Fibroblast of villous mesenchyme (primary cell): ENCODE results near the gene WDR91. TPM values are rescaled to one million over a fixed set of nuclear protein-coding genes. Genes with fewer than 3 reads are reported as not detected.

Experiments used
- DNase-seq: peaks from one replicate; pipeline ENCODE4 v3.0.0-alpha.2; 2010; ENCODE audit warnings: low read depth
- H3K4me3 ChIP-seq: 2 replicates; pipeline ENCODE4 v1.5.1; 2011; ENCODE audit warnings: low read depth, mild to moderate bottlenecking, low read length
- total RNA-seq: library from RNA; depleted of rRNA; stranded (reverse); fragments of >200 nt; gene quantifications from 2 replicates; pipeline ENCODE4 v1.2.3, GENCODE V29; 2012
- TF ChIP-seq, protein P1 (sequence below): IDR thresholded peaks from 2 replicates; pipeline ENCODE4 v1.5.1; 2012; ENCODE audit warnings: low read depth, mild to moderate bottlenecking, low read length; ENCODE audit not compliant: insufficient read depth

Gene WDR91
- total RNA-seq, 1 donor: 4.3 TPM

DNA sequence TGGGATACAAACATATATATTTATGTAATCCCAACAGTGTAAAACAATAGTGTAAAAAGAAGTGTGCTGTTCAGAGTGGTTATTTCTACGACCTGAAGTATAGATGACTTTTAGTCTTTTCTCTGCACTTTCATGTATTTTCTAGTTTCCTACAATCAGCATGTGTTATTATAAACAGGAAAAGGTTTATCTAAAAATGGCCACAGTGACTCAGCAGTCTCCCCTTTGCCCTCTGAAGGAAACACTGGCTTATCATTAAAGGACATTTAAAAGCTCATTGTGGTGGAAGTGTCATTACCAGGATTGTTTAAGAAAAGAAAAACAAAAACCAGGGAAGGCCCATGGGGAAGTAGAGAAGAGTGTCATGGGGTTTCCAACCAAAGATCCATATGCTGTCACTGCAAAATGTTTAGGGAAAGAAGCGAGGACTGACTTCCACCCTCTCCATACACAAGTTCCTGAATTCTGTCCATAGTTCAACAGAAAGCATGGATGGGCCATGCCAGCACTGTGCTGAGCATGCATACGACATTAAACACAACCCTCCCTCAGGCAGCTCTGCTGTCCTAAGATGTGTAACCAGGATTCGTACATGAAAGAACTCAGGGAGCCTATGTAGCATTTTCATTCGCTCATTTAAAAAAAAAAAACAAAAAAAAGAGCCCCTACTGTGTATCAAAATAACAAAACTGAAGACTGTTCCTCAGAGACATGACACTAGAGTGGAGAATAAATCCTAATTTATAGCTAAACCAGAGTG is 51.0 kb downstream of the WDR91 start:
- peak; percentile 81 for DNase-seq
- H3K4me3 ChIP-seq: no peak overlapping the region
- TF ChIP-seq, protein P1, sequence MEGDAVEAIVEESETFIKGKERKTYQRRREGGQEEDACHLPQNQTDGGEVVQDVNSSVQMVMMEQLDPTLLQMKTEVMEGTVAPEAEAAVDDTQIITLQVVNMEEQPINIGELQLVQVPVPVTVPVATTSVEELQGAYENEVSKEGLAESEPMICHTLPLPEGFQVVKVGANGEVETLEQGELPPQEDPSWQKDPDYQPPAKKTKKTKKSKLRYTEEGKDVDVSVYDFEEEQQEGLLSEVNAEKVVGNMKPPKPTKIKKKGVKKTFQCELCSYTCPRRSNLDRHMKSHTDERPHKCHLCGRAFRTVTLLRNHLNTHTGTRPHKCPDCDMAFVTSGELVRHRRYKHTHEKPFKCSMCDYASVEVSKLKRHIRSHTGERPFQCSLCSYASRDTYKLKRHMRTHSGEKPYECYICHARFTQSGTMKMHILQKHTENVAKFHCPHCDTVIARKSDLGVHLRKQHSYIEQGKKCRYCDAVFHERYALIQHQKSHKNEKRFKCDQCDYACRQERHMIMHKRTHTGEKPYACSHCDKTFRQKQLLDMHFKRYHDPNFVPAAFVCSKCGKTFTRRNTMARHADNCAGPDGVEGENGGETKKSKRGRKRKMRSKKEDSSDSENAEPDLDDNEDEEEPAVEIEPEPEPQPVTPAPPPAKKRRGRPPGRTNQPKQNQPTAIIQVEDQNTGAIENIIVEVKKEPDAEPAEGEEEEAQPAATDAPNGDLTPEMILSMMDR: no peak

DNA sequence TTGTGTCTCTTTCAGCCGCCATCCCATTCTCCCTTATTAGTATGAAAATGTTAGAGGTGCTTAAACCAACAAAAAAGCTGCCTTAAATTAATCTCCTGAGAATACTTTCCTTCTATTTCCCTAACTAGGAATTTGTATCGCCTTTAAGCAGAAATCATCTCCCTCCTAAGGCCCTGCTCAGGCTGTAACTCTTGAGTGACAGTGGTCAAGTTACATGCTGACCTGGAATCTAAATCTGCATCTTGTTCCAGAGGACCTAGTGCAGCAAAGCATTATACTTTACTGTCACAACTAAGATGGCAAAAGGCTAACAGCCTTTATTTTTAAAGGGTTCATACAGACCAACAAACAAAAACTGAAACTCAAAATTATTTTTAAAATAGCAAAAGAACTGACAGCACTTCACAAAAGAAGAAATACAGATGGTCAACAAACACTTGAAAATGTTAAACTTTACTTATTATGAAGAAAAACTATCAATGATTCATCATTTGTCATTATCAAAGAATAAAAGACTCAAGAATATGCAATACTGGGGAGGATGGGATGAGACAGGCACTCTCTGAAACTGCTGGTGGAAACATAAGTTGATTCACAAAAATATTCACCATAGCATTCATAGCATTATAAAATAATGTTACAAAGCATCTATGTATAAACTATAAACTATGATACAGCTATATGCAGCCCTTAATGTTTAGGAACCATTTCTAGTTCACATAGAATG is 51.8 kb downstream of the WDR91 start:
- TF ChIP-seq, protein P1: no peak
- DNase-seq: no peak
- no peak overlapping the region for H3K4me3 ChIP-seq

DNA sequence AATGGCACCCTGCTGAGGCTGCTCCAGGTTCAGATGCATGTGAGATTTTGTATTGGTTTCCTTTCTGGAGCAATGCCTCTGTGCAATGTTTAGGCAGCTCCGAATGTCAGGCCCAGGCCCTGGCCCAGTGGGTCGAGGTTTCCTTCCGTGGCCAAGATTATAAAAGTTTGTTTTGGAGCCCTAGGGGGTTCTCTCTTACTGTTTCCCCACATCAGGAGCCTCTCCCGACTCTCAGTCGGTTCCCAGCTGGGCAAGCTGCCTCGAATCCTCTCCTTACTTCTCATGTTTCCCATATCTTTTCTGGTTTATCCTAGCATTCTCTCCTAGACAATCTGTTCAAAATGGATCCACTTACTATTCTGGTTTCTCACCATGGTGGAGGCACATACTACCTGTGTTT is 52.5 kb downstream of the WDR91 start:
- TF ChIP-seq, protein P1: no peak
- no peak for DNase-seq
- no peak overlapping the region for H3K4me3 ChIP-seq

DNA sequence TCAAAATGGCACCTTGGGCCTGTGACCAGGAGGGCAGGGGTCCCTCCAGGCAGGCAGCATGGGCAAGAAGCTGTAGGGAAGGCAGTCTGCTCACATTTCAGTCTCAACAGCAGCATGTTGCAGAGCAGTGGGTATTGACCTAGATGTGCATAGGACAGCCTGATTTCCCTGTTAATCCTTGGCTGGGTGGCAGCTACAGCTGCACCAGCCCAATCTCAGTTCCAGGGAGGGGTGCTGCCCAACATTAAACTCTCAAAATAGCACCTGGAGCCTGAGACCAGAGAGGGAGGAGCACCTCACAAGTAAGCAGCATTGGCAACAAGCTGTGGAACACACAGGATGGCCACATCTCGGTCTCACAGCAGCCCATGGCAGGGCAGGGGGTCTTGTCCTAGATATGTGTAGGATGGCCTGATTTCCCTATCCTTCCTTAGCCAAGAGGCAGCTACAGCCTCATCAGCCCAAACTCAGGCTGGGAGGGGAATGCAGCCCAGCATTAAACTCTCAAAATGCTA is 53.1 kb downstream of the WDR91 start:
- no peak overlapping the region for H3K4me3 ChIP-seq
- DNase-seq: no peak
- TF ChIP-seq, protein P1: no peak

DNA sequence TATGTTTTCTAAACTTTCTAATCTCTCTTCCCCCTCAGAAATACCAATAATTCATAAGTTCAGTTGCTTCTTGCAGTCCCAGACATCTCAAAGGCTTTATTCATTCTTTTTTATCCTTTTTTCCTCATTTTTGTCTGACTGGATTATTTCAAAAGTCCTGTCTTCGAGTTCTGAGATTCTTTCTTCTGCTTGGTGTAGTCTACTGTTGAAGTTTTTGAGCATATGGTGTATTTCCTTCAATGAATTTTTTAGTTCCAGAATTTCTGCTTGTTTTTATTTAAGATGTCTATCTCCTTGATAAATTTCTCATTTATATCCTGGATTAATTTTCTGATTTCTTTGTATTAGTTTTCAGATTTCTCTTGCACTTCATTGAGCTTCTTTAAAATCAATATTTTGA is 55.0 kb downstream of the WDR91 start:
- TF ChIP-seq, protein P1: no peak
- H3K4me3 ChIP-seq: no peak overlapping the region
- no peak for DNase-seq

DNA sequence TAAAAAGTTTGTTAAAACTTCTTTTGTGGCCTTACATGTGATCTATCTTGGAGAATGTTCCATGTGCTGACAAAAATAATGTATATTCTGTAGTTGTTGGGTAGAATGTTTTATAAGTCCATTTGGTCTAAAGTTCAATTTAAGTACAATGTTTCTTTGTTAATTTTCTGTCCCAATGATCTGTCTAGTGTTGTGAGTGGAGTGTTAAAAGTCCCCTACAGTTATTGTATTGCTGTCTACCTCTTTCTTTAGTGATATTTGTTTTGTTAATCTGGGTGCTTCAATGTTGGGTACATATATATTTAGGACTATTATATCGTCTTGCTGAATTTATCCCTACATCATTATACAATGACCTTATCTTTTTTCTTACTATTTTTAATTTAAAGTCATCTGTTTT is 56.6 kb downstream of the WDR91 start:
- no peak overlapping the region for H3K4me3 ChIP-seq
- TF ChIP-seq, protein P1: no peak

More for the DNA sequence above, 56.6 kb downstream of the WDR91 start:
- DNase-seq: no peak
